GM10266 (cell line): ENCODE measurements around the gene CCDC170.
"Not testable (repeated sequence)": the region's sequence is repeated elsewhere in the genome, so short reads cannot be mapped to it uniquely, and the experiment has no call there.

Source experiments
- DNase-seq: peaks from one replicate; pipeline ENCODE4 v3.0.0; 2012; ENCODE audit errors: extremely low spot score
- CTCF ChIP-seq: IDR thresholded peaks from 2 replicates; pipeline ENCODE4 v1.5.1; 2012; ENCODE audit warnings: mild to moderate bottlenecking, low read depth; ENCODE audit not compliant: control insufficient read depth, insufficient read depth; ENCODE audit errors: missing control alignments

CCDC170 gene

GRCh38 chr6:151506761-151507160, 12.9 kb downstream of the CCDC170 start:
- DNase-seq, result no peak
- no peak for TF ChIP-seq CTCF

- no peak for TF ChIP-seq CTCF
- no peak for DNase-seq
Measured at GRCh38 chr6:151509048-151509447, 15.2 kb downstream of the CCDC170 start.

GRCh38 chr6:151512481-151512880, 18.7 kb downstream of the CCDC170 start:
- TF ChIP-seq CTCF, result no peak
- no peak for DNase-seq

- no peak for DNase-seq
- no peak for TF ChIP-seq CTCF
Measured at GRCh38 chr6:151514000-151514730, 20.3 kb downstream of the CCDC170 start.

GRCh38 chr6:151518992-151519391, 25.2 kb downstream of the CCDC170 start:
- DNase-seq, result not testable (repeated sequence)

GRCh38 chr6:151523034-151523433, 29.2 kb downstream of the CCDC170 start:
- TF ChIP-seq CTCF, result no peak

GRCh38 chr6:151524059-151524458, 30.2 kb downstream of the CCDC170 start:
- no peak for TF ChIP-seq CTCF
- DNase-seq, result no peak

More at GRCh38 chr6:151523034-151523433, 29.2 kb downstream of the CCDC170 start:
- DNase-seq, result no peak

- DNase-seq, result no peak
- no peak for TF ChIP-seq CTCF
Measured at GRCh38 chr6:151534576-151534975, 40.8 kb downstream of the CCDC170 start.
